ENCODE measurements around the gene SLC24A3. TPM values are rescaled to one million over a fixed set of nuclear protein-coding genes. Genes with fewer than 3 reads are reported as not detected.

SLC24A3 gene
- total RNA-seq, 3 donors from 2014 or later = 4.9 to 12.3 (median 5.9) TPM

DNA sequence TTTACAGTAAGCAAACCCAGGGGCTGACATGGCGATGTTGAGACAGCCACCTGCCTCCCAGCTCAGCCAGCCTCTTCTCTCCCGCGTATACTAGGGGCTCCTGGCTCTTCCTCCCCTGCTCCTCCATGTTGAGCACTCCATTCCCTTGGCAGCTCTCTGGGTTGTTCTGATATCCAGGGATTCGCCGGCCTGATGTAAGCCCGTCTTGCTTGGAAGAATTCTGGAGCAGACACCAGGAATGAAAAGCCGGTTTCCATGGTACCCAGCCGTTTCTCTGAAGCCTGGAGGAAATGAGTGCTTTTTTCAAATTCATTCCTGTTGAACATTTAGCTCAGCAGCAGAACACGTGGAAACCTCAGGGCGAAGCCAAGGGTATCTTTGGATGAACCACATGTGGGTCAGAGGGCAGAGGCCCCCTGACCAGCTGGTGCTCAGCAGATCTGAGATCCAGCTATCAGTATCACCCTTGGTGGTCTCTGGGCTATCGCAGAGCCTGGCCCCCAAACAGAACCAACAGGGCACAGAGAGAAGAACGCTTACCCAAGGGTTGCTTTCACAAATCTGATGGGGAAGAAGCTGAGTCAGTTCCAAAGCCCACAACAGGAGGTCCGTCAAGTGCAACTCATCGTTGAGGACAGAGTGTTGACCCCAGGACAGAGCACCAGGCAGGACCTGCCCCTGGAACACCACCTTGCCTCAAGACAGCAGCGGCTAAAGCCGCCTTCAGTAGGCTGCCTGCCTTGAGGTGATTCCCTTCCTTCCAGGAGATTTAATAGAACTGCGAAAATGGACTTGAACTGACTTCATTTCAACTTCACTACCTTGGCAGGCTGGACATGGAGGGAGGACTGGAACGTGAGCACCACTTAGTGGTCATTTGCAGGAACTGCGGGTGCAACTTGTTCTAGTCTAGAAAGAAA lies 449.5 kb downstream of the SLC24A3 start:
- DNase-seq (ENCODE audit: low spot score in 2 of 2) = peak; percentile 56 to 63
- H3K27me3 ChIP-seq = no peaks in the 10 kb centered on the region
- TF ChIP-seq POLR2A (IDR thresholded peaks at IDR 0.05) (no peak), POLR2AphosphoS5 (IDR thresholded peaks at IDR 0.05) (peak in 1 of 3 donors; percentile 20)
- TF ChIP-seq, protein P1, sequence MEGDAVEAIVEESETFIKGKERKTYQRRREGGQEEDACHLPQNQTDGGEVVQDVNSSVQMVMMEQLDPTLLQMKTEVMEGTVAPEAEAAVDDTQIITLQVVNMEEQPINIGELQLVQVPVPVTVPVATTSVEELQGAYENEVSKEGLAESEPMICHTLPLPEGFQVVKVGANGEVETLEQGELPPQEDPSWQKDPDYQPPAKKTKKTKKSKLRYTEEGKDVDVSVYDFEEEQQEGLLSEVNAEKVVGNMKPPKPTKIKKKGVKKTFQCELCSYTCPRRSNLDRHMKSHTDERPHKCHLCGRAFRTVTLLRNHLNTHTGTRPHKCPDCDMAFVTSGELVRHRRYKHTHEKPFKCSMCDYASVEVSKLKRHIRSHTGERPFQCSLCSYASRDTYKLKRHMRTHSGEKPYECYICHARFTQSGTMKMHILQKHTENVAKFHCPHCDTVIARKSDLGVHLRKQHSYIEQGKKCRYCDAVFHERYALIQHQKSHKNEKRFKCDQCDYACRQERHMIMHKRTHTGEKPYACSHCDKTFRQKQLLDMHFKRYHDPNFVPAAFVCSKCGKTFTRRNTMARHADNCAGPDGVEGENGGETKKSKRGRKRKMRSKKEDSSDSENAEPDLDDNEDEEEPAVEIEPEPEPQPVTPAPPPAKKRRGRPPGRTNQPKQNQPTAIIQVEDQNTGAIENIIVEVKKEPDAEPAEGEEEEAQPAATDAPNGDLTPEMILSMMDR (IDR thresholded peaks at IDR 0.05) = peak; percentile 96 to 97 (median 96)
- no peak overlapping the region for H3K27ac ChIP-seq
- H3K36me3 ChIP-seq = no peaks in the 10 kb centered on the region
- peak overlapping the region in 1 of 3 donors; percentile 20 for H3K4me3 ChIP-seq
- intact Hi-C loops (cut with DNase I; ENCODE audit: low total_unique reads) = loop anchor here (5.0 kb wide), 1 partner anchor 460 kb away; no protein-coding TSS in a partner anchor
- H3K9me3 ChIP-seq = no peaks in the 10 kb centered on the region
- no peaks in the 10 kb centered on the region for H3K4me1 ChIP-seq

DNA sequence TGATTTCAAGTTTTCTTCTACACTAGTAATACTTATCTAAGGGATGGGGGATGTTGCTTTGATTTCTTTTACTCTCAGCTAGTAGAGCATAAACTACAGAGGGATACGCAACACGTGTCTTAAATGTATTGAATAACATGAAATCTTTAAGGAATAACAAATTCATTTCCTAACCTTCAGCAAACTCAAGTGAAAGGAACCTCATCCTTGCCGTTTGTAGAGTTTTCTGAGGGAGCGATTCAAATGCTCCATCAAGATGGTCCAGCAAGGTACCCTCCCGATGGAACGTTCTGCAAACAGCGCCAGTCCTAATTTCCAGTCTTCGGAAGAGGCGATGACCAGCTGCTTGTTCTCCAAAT lies 450.2 kb downstream of the SLC24A3 start:
- Histone ChIP-seq H3K4me3 (no peak overlapping the region), H3K27ac (no peak overlapping the region), H3K27me3 (no peaks in the 10 kb centered on the region), H3K4me1 (no peaks in the 10 kb centered on the region), H3K36me3 (no peaks in the 10 kb centered on the region), H3K9me3 (no peaks in the 10 kb centered on the region)
- DNase-seq (ENCODE audit: low spot score in 2 of 2) = no peak
- TF ChIP-seq, protein P1 (IDR thresholded peaks at IDR 0.05) = no peak
- TF ChIP-seq POLR2AphosphoS5 (IDR thresholded peaks at IDR 0.05) (no peak), POLR2A (IDR thresholded peaks at IDR 0.05) (no peak)
- intact Hi-C loops (cut with DNase I; ENCODE audit: low total_unique reads) = loop anchor here (5.0 kb wide), 1 partner anchor 460 kb away; no protein-coding TSS in a partner anchor

DNA sequence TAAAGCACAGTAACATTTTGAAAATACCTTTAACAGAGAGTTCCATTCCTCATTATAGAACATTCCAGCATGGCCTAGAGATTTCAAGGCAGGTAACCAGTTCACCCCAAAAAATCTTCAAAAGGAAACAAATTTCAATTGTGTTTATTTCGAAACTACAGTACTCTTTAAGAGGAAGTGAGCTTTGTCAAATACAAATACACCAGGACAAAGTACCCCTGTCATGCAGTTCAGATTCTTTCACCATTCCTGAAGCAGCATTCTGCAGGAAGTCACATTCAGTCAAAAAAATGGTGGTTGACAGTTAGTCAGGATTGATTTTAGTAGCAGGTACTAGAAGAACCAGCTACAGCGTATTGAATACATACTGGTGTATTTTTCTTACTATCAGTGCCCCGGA lies 456.0 kb downstream of the SLC24A3 start:
- no peak overlapping the region for H3K4me3 ChIP-seq
- H3K4me1 ChIP-seq = no peaks in the 10 kb centered on the region
- H3K27me3 ChIP-seq = no peaks in the 10 kb centered on the region
- no peak overlapping the region for H3K27ac ChIP-seq
- no peaks in the 10 kb centered on the region for H3K36me3 ChIP-seq
- DNase-seq (ENCODE audit: low spot score in 2 of 2) = no peak
- TF ChIP-seq, protein P1 (IDR thresholded peaks at IDR 0.05) = no peak
- no peak for TF ChIP-seq POLR2A (IDR thresholded peaks at IDR 0.05)
- TF ChIP-seq POLR2AphosphoS5 (IDR thresholded peaks at IDR 0.05) = no peak
- intact Hi-C loops (cut with DNase I; ENCODE audit: low total_unique reads) = no loop called here
- no peaks in the 10 kb centered on the region for H3K9me3 ChIP-seq

DNA sequence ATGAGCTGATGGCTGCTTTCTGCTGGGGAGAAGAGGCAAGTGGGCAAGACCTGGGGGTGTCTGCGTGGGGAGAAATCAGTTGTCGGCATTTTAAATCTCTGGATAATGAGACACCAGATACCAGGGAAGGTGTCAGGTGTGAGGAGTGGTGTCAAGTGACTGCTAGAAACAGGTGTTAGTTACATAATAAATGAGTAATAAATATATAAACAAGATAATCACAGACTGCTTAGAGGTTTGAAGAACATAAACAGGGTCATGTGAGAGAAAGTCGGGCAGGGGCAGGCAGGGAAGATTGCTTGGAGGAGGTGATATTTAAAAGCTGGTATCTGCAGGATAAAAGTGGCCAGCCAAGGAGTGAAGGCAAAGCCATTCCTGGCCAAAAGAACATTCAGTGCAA lies 458.4 kb downstream of the SLC24A3 start:
- no peak overlapping the region for H3K27ac ChIP-seq
- H3K27me3 ChIP-seq = no peaks in the 10 kb centered on the region
- TF ChIP-seq POLR2AphosphoS5 (IDR thresholded peaks at IDR 0.05) = no peak
- TF ChIP-seq, protein P1 (IDR thresholded peaks at IDR 0.05) = no peak
- TF ChIP-seq POLR2A (IDR thresholded peaks at IDR 0.05) = no peak
- no peaks in the 10 kb centered on the region for H3K36me3 ChIP-seq
- no peak overlapping the region for H3K4me3 ChIP-seq
- no peaks in the 10 kb centered on the region for H3K9me3 ChIP-seq
- intact Hi-C loops (cut with DNase I; ENCODE audit: low total_unique reads) = no loop called here
- DNase-seq (ENCODE audit: low spot score in 2 of 2) = no peak
- no peaks in the 10 kb centered on the region for H3K4me1 ChIP-seq

DNA sequence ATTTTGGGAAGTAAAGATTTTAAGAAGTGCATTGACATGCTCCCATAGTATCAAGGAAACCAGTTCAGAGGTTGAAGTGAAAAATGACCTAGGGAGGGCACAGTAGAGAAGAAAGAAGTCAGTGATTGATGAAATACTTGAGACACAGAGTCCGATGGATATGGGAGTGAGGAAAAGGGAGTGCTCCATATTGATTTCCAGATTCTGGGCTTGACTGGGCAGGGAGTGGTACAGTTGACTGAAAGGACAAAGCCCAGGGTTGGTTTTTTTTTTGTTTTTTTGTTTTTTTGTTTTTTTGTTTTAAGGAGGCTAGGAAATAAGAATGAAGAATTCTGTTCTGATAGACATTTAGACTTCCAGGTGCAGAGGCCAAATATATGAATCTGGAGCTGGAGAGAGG lies 458.9 kb downstream of the SLC24A3 start:
- no peaks in the 10 kb centered on the region for H3K4me1 ChIP-seq
- no peak overlapping the region for H3K27ac ChIP-seq

More for the DNA sequence above, 458.9 kb downstream of the SLC24A3 start:
- Histone ChIP-seq H3K27me3 (no peaks in the 10 kb centered on the region), H3K36me3 (no peaks in the 10 kb centered on the region), H3K9me3 (no peaks in the 10 kb centered on the region), H3K4me3 (no peak overlapping the region)
- DNase-seq (ENCODE audit: low spot score in 2 of 2) = no peak
- TF ChIP-seq, protein P1 (IDR thresholded peaks at IDR 0.05) = no peak
- no peak for TF ChIP-seq POLR2AphosphoS5 (IDR thresholded peaks at IDR 0.05)
- intact Hi-C loops (cut with DNase I; ENCODE audit: low total_unique reads) = no loop called here

Measured in breast epithelium (tissue), 4 donors.